Liver (tissue), 3 donors: ENCODE data around the gene AK5.

Experiments used
- FOXA1 ChIP-seq: IDR thresholded peaks from 2 replicates; pipeline ENCODE4 v1.6.1; 2016; ENCODE audit warnings: antibody characterized with exemption
- GABPA ChIP-seq, 2 donors: IDR thresholded peaks in 1 of 2; conservative IDR thresholded peaks in 1 of 2; 2 replicates each; pipeline ENCODE4 v1.6.1; 2016; ENCODE audit warnings: antibody characterized with exemption in 2 of 2, mild to moderate bottlenecking in 1 of 2, moderate library complexity in 1 of 2
- HNF4G ChIP-seq: IDR thresholded peaks from 2 replicates; pipeline ENCODE4 v1.6.1; 2016; ENCODE audit warnings: antibody characterized with exemption
- RAD21 ChIP-seq, 2 donors: IDR thresholded peaks; 2 replicates each; pipeline ENCODE4 v1.6.1; 2016; ENCODE audit warnings: antibody characterized with exemption in 2 of 2, mild to moderate bottlenecking in 2 of 2
- RXRA ChIP-seq, 2 donors: IDR thresholded peaks; 2 replicates each; pipeline ENCODE4 v1.6.1; 2017 to 2018; ENCODE audit warnings: antibody characterized with exemption in 2 of 2, mild to moderate bottlenecking in 1 of 2
- TF ChIP-seq, protein P1 (sequence below): fragments of 150-350 bp; IDR thresholded peaks from 2 replicates; pipeline ENCODE4 v1.5.1; 2017; ENCODE audit warnings: improper control_type of control experiment, low read depth, low read length; ENCODE audit not compliant: missing input control
- TF ChIP-seq, protein P2 (sequence below): IDR thresholded peaks from 2 replicates; pipeline ENCODE4 v1.6.1; 2016; ENCODE audit warnings: antibody characterized with exemption
- donor health status: healthy.
- donor health status: healthy.

DNA sequence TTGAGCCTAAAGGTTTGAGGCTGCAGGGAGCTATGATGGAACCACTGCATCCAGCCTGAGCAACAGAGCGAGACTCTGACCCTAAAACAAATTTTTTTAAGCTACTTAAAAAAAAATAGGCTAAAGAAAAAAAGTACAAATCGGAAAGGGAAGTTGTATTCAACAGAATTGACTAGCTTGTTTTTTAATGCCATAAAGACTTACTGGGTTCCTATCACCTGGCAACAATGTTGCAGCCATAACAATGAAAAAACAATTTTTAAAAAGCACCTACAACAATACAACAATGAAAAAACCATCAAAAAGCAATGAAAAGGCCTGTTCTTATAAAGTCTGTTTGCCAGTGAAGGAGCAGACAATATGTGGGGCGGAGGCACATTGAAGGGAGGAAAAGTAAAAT lies 42.5 kb upstream of the AK5 start:
- TF ChIP-seq, protein P1, sequence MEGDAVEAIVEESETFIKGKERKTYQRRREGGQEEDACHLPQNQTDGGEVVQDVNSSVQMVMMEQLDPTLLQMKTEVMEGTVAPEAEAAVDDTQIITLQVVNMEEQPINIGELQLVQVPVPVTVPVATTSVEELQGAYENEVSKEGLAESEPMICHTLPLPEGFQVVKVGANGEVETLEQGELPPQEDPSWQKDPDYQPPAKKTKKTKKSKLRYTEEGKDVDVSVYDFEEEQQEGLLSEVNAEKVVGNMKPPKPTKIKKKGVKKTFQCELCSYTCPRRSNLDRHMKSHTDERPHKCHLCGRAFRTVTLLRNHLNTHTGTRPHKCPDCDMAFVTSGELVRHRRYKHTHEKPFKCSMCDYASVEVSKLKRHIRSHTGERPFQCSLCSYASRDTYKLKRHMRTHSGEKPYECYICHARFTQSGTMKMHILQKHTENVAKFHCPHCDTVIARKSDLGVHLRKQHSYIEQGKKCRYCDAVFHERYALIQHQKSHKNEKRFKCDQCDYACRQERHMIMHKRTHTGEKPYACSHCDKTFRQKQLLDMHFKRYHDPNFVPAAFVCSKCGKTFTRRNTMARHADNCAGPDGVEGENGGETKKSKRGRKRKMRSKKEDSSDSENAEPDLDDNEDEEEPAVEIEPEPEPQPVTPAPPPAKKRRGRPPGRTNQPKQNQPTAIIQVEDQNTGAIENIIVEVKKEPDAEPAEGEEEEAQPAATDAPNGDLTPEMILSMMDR, result no peak
- no peak for TF ChIP-seq HNF4G
- TF ChIP-seq FOXA1, result no peak
- no peak for TF ChIP-seq RAD21 (IDR thresholded peaks at IDR 0.05)
- TF ChIP-seq, protein P2, sequence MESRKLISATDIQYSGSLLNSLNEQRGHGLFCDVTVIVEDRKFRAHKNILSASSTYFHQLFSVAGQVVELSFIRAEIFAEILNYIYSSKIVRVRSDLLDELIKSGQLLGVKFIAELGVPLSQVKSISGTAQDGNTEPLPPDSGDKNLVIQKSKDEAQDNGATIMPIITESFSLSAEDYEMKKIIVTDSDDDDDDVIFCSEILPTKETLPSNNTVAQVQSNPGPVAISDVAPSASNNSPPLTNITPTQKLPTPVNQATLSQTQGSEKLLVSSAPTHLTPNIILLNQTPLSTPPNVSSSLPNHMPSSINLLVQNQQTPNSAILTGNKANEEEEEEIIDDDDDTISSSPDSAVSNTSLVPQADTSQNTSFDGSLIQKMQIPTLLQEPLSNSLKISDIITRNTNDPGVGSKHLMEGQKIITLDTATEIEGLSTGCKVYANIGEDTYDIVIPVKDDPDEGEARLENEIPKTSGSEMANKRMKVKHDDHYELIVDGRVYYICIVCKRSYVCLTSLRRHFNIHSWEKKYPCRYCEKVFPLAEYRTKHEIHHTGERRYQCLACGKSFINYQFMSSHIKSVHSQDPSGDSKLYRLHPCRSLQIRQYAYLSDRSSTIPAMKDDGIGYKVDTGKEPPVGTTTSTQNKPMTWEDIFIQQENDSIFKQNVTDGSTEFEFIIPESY, result no peak
- TF ChIP-seq GABPA (IDR thresholded peaks at IDR 0.05 in 1 of 2, conservative IDR thresholded peaks at IDR 0.05 in 1 of 2), result no peak
- no peak for TF ChIP-seq RXRA (IDR thresholded peaks at IDR 0.05)
